Measurements from ENCODE around the gene UNC13B. TPM values are rescaled to one million over a fixed set of nuclear protein-coding genes. Genes with fewer than 3 reads are reported as not detected.
"Not testable (repeated sequence)": the region's sequence is repeated elsewhere in the genome, so short reads cannot be mapped to it uniquely, and the experiment has no call there.

The UNC13B gene
- total and polyA plus RNA-seq, 8 donors: 70.0 to 92.8 (median 86.3) TPM

DNA sequence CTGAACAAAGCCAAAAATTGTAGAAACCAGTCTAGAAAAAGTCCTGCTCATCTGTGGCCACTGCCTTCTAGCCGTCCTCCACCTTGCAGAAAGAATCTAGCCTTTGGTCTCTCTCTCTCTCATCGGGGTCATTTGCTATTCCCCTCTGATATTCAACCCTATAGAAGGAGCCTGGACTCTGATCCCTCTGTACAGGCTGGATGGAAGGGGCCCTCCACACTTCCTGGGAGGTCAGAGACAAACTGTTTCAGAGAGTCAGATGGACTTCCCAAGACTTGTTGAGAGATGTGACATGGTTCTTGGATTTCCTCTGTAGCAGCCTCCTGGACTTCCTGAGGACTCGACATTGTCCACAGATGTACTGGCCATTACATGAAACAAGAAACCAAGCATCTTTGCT, 243.1 kb downstream of the UNC13B start:
- no peak overlapping the region for H3K4me3 ChIP-seq
- intact Hi-C loops (cut with DNase I): no loop called here
- DNase-seq (no peak), ATAC-seq (no peak)
- TF ChIP-seq, protein P1, sequence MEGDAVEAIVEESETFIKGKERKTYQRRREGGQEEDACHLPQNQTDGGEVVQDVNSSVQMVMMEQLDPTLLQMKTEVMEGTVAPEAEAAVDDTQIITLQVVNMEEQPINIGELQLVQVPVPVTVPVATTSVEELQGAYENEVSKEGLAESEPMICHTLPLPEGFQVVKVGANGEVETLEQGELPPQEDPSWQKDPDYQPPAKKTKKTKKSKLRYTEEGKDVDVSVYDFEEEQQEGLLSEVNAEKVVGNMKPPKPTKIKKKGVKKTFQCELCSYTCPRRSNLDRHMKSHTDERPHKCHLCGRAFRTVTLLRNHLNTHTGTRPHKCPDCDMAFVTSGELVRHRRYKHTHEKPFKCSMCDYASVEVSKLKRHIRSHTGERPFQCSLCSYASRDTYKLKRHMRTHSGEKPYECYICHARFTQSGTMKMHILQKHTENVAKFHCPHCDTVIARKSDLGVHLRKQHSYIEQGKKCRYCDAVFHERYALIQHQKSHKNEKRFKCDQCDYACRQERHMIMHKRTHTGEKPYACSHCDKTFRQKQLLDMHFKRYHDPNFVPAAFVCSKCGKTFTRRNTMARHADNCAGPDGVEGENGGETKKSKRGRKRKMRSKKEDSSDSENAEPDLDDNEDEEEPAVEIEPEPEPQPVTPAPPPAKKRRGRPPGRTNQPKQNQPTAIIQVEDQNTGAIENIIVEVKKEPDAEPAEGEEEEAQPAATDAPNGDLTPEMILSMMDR (IDR thresholded peaks at IDR 0.05): no peak
- peaks cover 0 to 54% of the 10 kb centered on the region in 2 donors for H3K36me3 ChIP-seq
- H3K4me1 ChIP-seq: no peaks in the 10 kb centered on the region
- H3K27me3 ChIP-seq: peaks cover 0 to 7% of the 10 kb centered on the region in 2 donors
- no peaks in the 10 kb centered on the region for H3K9me3 ChIP-seq
- no peak overlapping the region for H3K27ac ChIP-seq

DNA sequence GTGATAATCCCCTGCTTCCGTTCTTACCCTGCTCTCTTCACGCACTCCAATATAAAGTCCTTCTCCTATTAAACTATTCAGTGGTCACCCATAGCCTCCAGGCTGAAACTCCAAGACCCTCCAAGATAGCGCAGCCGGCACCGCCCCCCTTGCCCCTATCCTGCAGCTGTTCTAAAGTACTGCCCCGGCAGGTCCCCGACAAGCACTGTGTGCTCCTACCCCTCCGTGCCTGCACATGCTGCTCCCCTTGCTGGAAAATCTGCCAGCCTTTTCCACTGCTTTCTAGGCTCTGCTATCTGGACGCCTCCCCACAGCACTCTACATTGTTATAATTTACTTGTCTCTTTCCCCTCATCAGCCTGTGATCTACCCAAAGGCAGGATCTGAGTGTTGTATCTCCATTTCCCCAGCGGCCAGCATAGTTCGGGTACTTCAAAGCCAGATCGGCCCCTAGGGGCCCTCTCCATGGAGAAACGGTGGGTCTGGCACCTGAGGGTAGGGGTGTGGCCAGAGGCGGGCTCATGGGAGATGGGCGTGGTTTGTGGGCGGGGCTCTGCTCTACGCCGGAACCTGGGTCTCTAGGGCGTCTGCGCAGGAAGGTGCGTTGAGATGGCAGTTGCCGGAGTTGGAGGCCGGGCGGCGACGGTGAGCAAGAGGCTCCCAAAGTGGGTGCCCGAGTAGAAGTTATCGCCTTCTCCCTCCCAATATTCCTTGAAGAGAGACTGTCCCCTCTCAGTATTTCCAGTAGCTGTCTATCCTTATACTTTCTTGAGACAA, 244.6 kb downstream of the UNC13B start:
- TF ChIP-seq, protein P1 (IDR thresholded peaks at IDR 0.05): no peak
- H3K36me3 ChIP-seq: peaks cover 0 to 39% of the 10 kb centered on the region in 2 donors
- H3K4me3 ChIP-seq: no peak overlapping the region
- H3K27me3 ChIP-seq: peaks cover 0 to 7% of the 10 kb centered on the region in 2 donors
- ATAC-seq: peak; percentile 85
- intact Hi-C loops (cut with DNase I): no loop called here
- no peak overlapping the region for H3K27ac ChIP-seq
- H3K9me3 ChIP-seq: no peaks in the 10 kb centered on the region
- DNase-seq: peak; percentile 6 to 85 (median 46)
- H3K4me1 ChIP-seq: no peaks in the 10 kb centered on the region

DNA sequence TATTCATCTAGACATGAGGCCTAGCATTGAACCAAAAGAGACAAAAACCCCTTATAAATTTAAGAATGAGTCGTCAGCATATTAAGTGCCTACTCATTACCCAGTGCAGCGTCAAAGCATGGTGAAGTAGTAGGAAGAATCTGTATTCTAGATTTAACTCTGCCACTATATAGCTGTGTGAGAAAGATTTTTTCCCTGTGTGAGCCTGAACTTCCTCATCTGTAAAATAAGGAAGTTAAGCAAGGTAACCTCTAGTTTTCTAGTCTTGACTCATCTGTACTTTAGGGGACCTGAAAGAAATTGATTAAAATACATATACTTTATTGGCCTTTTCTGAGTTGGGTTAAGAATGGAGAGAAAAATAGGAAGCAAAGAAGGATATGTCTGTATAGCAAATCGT, 246.0 kb downstream of the UNC13B start:
- no peaks in the 10 kb centered on the region for H3K4me1 ChIP-seq
- H3K36me3 ChIP-seq: peaks cover 0 to 24% of the 10 kb centered on the region in 2 donors
- no peak overlapping the region for H3K27ac ChIP-seq
- H3K9me3 ChIP-seq: no peaks in the 10 kb centered on the region
- intact Hi-C loops (cut with DNase I): no loop called here
- no peak overlapping the region for H3K4me3 ChIP-seq
- TF ChIP-seq, protein P1 (IDR thresholded peaks at IDR 0.05): no peak
- peaks cover 0 to 7% of the 10 kb centered on the region in 2 donors for H3K27me3 ChIP-seq
- no peak for DNase-seq
- no peak for ATAC-seq

DNA sequence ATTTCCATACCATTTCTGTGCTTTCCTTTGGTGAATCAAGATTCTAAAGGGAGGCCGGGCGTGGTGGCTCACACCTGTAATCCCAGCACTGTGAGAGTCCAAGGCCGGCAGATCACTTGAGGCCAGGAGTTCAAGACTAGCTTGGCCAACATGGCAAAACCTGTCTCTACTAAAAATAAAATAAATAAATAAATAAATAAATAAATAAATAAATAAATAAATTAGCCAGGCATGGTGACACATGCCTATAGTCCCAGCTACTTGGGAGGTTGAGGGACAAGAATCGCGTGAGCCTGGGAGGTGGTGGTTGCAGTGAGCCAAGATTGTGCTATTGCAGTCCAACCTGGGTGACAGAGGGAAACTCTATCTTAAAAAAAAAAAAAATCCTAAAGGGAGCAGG, 247.6 kb downstream of the UNC13B start:
- H3K27ac ChIP-seq; DNase-seq; H3K4me1 ChIP-seq; ATAC-seq; H3K36me3 ChIP-seq; H3K9me3 ChIP-seq; intact Hi-C loops (cut with DNase I); H3K4me3 ChIP-seq; H3K27me3 ChIP-seq: not testable (repeated sequence)

DNA sequence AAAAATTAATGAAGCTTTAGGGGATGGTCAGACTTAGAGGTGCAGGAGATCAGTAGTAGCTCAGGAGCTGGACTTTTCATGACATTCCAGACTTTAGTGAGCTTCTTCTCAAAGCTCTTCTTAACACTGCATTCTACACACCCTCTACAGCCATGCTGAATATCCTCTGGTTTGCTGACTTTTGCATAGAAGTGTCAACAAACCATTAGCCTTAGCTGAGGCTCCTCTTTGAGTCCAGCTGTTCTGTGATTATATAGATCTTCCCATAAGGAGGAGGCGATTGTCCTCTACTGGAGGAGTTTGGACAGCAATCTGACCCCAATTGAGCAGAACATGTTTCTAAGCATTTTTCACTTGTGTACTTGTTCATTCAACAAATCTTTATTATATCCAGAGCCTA, 253.1 kb downstream of the UNC13B start:
- Histone ChIP-seq H3K36me3 (no peaks in the 10 kb centered on the region), H3K4me1 (no peaks in the 10 kb centered on the region), H3K27me3 (no peaks in the 10 kb centered on the region), H3K9me3 (no peaks in the 10 kb centered on the region), H3K4me3 (no peak overlapping the region), H3K27ac (no peak overlapping the region)
- ATAC-seq (no peak), DNase-seq (no peak)
- intact Hi-C loops (cut with DNase I): no loop called here
- TF ChIP-seq, protein P1 (IDR thresholded peaks at IDR 0.05): no peak

Data from left lung (tissue), 10 donors.